Heart right ventricle (tissue), 16 donors: Measurements from ENCODE around the gene PDE2A. TPM values are rescaled to one million over a fixed set of nuclear protein-coding genes. Genes with fewer than 3 reads are reported as not detected.

ENCODE experiments used
- ATAC-seq, 8 donors: fragments of 200-7000 bp; cut with Tn5 transposase; one replicate each; pipeline ENCODE4 v1.9.1; 2020; ENCODE audit warnings: mild to moderate bottlenecking in 8 of 8, moderate library complexity in 8 of 8, moderate number of reproducible peaks in 1 of 8
- DNase-seq, 2 donors: peaks; one replicate each; pipeline ENCODE4 v3.0.0-alpha.2; 2020
- H3K27ac ChIP-seq, 10 donors: fragments of 200-600 bp; sonication (generic) in 2 of 10; one replicate each; pipeline versions ENCODE4 v1.5.0 to v1.8.0; 2020 to 2022; ENCODE audit warnings: mild to moderate bottlenecking in 3 of 10
- H3K27me3 ChIP-seq, 7 donors: fragments of 200-600 bp; one replicate each; pipeline ENCODE4 v1.8.0; 2021 to 2022; ENCODE audit warnings: mild to moderate bottlenecking in 2 of 7
- H3K36me3 ChIP-seq, 9 donors: fragments of 200-600 bp; sonication (generic) in 1 of 9; one replicate each; pipeline versions ENCODE4 v1.5.0 to v1.8.0; 2020 to 2022; ENCODE audit warnings: mild to moderate bottlenecking in 2 of 9
- H3K4me1 ChIP-seq, 9 donors: fragments of 200-600 bp; sonication (generic) in 1 of 9; one replicate each; pipeline versions ENCODE4 v1.5.0 to v1.8.0; 2020 to 2022; ENCODE audit warnings: mild to moderate bottlenecking in 4 of 9
- H3K4me3 ChIP-seq, 10 donors: fragments of 200-600 bp; sonication (generic) in 2 of 10; one replicate each; pipeline versions ENCODE4 v1.5.0 to v1.8.0; 2020 to 2022; ENCODE audit warnings: mild to moderate bottlenecking in 7 of 10, moderate library complexity in 2 of 10
- H3K9me3 ChIP-seq, 11 donors: fragments of 200-600 bp in 10 of 11; sonication (generic) in 2 of 11; one replicate each; pipeline versions ENCODE4 v1.5.0 to v1.8.0; 2013 to 2022; ENCODE audit warnings: mild to moderate bottlenecking in 2 of 11, control low read depth in 1 of 11, moderate library complexity in 1 of 11
- WGBS, 2 donors: extraction: QIAGEN DNeasy Blood & Tissue Kit; methylation state at CpG; one replicate each; pipeline ENCODE4 v1.1.7; 2013; ENCODE audit warnings: inconsistent platforms in 1 of 2; 5-methylcytosine and 5-hydroxymethylcytosine counted together
- intact Hi-C, 10 donors: fragments of 100-400 bp; cut with DNase I; formaldehyde crosslinking; loops; one replicate each; pipeline versions ENCODE4 v1.11.1 to v1.14.2; 2022
- polyA plus RNA-seq, 2 donors: library from polyadenylated mRNA; stranded (reverse); fragments of 200-250 nt; gene quantifications; one replicate each; pipeline ENCODE4 v1.2.3, GENCODE V29; 2013
- total RNA-seq, 10 donors: library from RNA; stranded (reverse); fragmentation: NEBNext Ultra II Directional in 3 of 10; extraction: Animal tissue kit (Norgen Biotek cat#: 25700) in 3 of 10; gene quantifications; one replicate each; pipeline versions ENCODE4 v1.2.1 to v1.2.4, GENCODE V29; 2021 to 2023
- TF ChIP-seq, protein P1 (sequence below), 9 donors: fragments of 200-600 bp; sonication (generic) in 2 of 9; IDR thresholded peaks; one replicate each; pipeline versions ENCODE4 v1.5.0 to v1.8.0; 2021 to 2022; ENCODE audit warnings: antibody characterized with exemption in 9 of 9, mild to moderate bottlenecking in 5 of 9, moderate library complexity in 1 of 9
- donor health status: Arrhythmogenic right ventricular cardiomyopathy.
- donor health status: ischemic (EF 13 %, LVEDD 7.1; RV severe dilation, severe dysfunction).
- donor health status: healthy with polysubstance abuse.
- donor health status: DM: no; HTN: yes; CAD: no.
- donor health status: DM: no; HTN: no; CAD: no.
- donor health status: ischemic (EF 25% LVEDD 6.9; RV normal size, moderate dysfunction).
- donor health status: ischemic (EF 25% LVEDD 5.7; RV mildly dilated, moderate dysfunction).
- donor health status: healthy.
- donor health status: DM: yes; HTN: yes; CAD: no.
- donor health status: Ischemic cardiomyopathy.
- donor health status: ischemic (EF 35%, LVEDD 5.7; RV mildly dilated, moderate dysfunction).
- donor health status: nonischemic (EF 11% LVEDD 7.7; RV severe dilation, severe dysfunction).
- donor health status: DM: yes; HTN: yes; CAD: no.
- donor health status: PGD.
- donor health status: ischemic (EF 29% LVEDD 5.4; RV normal size, mild dysfunction).
- donor health status: nonischemic (EF 23%, LVEDD 6.1; RV moderate dilation, normal function).

The PDE2A gene
- total and polyA plus RNA-seq, 12 donors = 10.4 to 47.6 (median 30.2) TPM

DNA sequence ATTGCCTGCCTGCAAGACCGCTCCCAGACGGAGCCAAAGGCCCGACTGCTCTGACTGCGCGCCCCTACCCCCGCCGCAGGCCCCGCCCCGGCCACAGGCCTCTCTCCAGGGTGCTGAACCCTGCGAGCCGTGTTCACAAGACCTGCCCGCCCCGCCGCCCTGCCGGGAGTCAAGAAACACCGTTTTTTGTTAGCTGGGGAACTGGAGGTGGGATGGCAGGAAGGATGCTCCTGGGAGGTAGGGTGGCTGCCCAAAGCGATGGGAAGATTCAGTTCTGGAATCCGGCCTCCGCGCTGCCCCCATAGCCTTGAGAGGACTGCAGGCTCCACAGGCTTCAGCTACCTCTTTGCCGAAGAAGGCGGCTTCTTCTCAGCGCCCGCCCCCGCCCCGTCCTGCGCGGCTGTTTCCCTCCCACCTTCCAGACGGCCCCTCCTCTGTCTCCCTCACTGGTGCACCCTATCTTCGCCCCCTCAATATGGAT lies 2.7 kb upstream of the PDE2A start:
- DNase-seq = peak; percentile 61 to 66
- no peak overlapping the region for H3K4me3 ChIP-seq
- 1 to 2% methylated on average over 30 of the region's 30 CpGs for WGBS, 2 donors
- H3K9me3 ChIP-seq = no peaks in the 10 kb centered on the region
- H3K27me3 ChIP-seq = peaks cover 5 to 77% (median 66%) of the 10 kb centered on the region in 7 donors
- intact Hi-C loops = loop anchor here in 1 of 10 donors (5.0 kb wide), 1 partner anchor 205 kb away; no protein-coding TSS in a partner anchor
- peak; percentile 40 to 77 (median 64) for ATAC-seq
- H3K4me1 ChIP-seq = peaks cover 0 to 30% (median 4%) of the 10 kb centered on the region in 9 donors
- TF ChIP-seq, protein P1, sequence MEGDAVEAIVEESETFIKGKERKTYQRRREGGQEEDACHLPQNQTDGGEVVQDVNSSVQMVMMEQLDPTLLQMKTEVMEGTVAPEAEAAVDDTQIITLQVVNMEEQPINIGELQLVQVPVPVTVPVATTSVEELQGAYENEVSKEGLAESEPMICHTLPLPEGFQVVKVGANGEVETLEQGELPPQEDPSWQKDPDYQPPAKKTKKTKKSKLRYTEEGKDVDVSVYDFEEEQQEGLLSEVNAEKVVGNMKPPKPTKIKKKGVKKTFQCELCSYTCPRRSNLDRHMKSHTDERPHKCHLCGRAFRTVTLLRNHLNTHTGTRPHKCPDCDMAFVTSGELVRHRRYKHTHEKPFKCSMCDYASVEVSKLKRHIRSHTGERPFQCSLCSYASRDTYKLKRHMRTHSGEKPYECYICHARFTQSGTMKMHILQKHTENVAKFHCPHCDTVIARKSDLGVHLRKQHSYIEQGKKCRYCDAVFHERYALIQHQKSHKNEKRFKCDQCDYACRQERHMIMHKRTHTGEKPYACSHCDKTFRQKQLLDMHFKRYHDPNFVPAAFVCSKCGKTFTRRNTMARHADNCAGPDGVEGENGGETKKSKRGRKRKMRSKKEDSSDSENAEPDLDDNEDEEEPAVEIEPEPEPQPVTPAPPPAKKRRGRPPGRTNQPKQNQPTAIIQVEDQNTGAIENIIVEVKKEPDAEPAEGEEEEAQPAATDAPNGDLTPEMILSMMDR (IDR thresholded peaks at IDR 0.05) = no peak
- no peak overlapping the region for H3K27ac ChIP-seq
- H3K36me3 ChIP-seq = no peaks in the 10 kb centered on the region

GRCh38 chr11:72675221-72675620 lies 999 bp upstream of the PDE2A start:
- intact Hi-C loops = loop anchor here in 1 of 10 donors (5.0 kb wide), 1 partner anchor 203 kb away; no protein-coding TSS in a partner anchor

GRCh38 chr11:72673284-72673942 lies 809 bp downstream of the PDE2A start:
- ATAC-seq (no peak), DNase-seq (no peak)
- H3K4me1 ChIP-seq = peaks cover 0 to 20% (median 11%) of the 10 kb centered on the region in 9 donors
- H3K27ac ChIP-seq = no peak overlapping the region
- intact Hi-C loops = no loop called here
- WGBS, 2 donors = 26 to 27% methylated on average over 12 of the region's 12 CpGs
- peaks cover 5 to 99% (median 62%) of the 10 kb centered on the region in 7 donors for H3K27me3 ChIP-seq
- H3K9me3 ChIP-seq = no peaks in the 10 kb centered on the region
- TF ChIP-seq, protein P1 (IDR thresholded peaks at IDR 0.05) = no peak
- H3K4me3 ChIP-seq = no peak overlapping the region
- H3K36me3 ChIP-seq = no peaks in the 10 kb centered on the region

More at GRCh38 chr11:72675221-72675620, 999 bp upstream of the PDE2A start:
- H3K9me3 ChIP-seq = no peaks in the 10 kb centered on the region
- peaks cover 5 to 94% (median 66%) of the 10 kb centered on the region in 7 donors for H3K27me3 ChIP-seq
- DNase-seq = no peak
- peaks cover 0 to 19% (median 4%) of the 10 kb centered on the region in 9 donors for H3K4me1 ChIP-seq
- H3K27ac ChIP-seq = no peak overlapping the region
- ATAC-seq = no peak
- H3K4me3 ChIP-seq = no peak overlapping the region
- 23 to 30% methylated on average over 2 of the region's 2 CpGs for WGBS, 2 donors
- TF ChIP-seq, protein P1 (IDR thresholded peaks at IDR 0.05) = no peak
- H3K36me3 ChIP-seq = no peaks in the 10 kb centered on the region

GRCh38 chr11:72672597-72673238 lies 1.5 kb downstream of the PDE2A start:
- ATAC-seq = no peak
- no peaks in the 10 kb centered on the region for H3K36me3 ChIP-seq
- DNase-seq = no peak
- 63 to 66% methylated on average over 4 of the region's 4 CpGs for WGBS, 2 donors
- H3K27ac ChIP-seq = no peak overlapping the region
- H3K4me1 ChIP-seq = peaks cover 0 to 22% (median 11%) of the 10 kb centered on the region in 9 donors
- TF ChIP-seq, protein P1 (IDR thresholded peaks at IDR 0.05) = no peak
- no peak overlapping the region for H3K4me3 ChIP-seq
- peaks cover 5 to 97% (median 58%) of the 10 kb centered on the region in 7 donors for H3K27me3 ChIP-seq
- intact Hi-C loops = no loop called here
- peaks cover 0 to 3% (median 0%) of the 10 kb centered on the region in 11 donors for H3K9me3 ChIP-seq
